HL-60/S4 treated with retinoic acid at 250 ng/mL for 4 days and 3 days (cell line): ENCODE data around the gene CDK15.

Source experiments
- in situ Hi-C: fragments of 300-500 bp; cut with MboI; formaldehyde crosslinking; loops from 2 replicates; pipeline ENCODE4 v1.7.0; 2022; ENCODE audit warnings: low sequenced_read_pairs

The CDK15 gene

DNA sequence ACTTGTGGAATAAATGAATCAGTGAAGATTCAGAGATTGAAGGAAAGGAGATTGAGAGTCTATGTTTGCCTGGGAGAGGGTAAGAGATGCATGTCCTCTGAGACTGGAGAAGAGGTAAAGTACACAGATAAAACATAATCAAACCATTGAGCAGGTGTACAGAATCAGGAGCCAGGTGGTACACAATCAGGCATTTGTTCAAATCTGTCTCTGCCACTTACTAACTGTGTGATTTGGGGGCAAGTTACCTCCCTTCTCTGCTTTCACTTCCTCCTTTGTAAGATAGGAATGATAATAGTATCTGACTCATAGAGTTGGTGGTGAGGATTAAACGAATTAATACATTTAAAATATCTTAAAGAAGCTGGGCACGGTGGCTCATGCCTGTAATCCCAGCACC is 94.0 kb downstream of the CDK15 start:
- in situ Hi-C loops, result no loop called here

DNA sequence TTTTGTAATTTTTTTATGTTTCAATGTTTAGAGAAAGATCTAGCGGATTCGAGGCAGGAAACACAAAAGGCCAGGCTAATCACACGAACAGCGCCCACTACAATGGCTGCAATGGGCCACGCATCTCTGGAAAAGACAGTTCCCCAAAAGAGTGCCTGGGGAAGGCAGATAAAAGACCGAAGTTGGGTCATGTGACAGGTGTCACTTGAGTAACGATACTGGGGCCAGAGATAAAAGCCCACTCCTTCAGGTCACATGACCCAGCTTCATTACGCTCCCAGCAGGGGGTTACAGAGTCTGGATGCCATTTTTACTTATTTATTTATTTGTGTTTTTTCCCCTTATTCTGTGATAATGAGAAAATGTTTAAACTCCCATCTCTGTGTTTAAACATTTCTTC is 95.4 kb downstream of the CDK15 start:
- in situ Hi-C loops, result no loop called here

DNA sequence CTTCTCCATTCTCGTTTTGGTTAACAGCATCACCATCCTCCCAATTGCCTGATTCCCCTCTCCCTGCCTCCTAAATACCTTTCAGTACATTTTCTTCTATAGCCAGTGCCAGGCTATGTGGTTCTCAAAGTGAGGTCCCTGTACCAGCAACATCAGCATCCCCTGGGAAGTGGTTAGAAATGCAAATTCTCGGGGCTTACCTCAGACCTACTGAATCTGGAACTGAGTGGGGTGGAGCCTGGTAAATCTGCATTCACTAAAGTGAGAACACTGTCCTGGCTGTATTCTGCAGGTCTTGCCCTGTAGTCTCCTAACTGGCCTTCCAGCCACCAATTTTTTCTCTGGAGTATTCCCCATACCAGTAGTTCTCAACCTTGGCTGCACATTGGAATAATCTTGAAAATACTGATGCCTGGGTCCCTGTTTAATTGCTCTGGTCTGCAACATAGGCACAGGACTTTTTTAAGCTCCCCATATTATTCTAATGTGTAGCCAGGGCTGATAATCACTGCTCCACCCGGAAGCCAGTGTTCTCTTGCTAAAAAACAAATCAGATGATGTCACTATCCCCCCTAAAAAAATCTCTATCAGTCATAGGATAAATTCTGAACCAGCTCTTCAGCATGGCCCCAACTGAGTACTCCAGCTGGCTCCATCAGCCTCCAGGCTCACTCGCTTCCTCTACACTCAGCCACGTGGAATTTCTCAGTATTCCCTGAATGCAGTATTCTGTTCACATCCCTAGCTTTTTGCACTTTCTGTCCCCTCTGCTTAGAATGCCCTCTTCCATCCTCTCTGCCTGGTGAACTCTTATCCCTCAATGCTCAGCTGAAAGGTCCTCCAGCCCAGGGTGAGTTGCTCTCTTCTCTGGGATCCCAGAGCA is 98.4 kb downstream of the CDK15 start:
- in situ Hi-C loops, result no loop called here

DNA sequence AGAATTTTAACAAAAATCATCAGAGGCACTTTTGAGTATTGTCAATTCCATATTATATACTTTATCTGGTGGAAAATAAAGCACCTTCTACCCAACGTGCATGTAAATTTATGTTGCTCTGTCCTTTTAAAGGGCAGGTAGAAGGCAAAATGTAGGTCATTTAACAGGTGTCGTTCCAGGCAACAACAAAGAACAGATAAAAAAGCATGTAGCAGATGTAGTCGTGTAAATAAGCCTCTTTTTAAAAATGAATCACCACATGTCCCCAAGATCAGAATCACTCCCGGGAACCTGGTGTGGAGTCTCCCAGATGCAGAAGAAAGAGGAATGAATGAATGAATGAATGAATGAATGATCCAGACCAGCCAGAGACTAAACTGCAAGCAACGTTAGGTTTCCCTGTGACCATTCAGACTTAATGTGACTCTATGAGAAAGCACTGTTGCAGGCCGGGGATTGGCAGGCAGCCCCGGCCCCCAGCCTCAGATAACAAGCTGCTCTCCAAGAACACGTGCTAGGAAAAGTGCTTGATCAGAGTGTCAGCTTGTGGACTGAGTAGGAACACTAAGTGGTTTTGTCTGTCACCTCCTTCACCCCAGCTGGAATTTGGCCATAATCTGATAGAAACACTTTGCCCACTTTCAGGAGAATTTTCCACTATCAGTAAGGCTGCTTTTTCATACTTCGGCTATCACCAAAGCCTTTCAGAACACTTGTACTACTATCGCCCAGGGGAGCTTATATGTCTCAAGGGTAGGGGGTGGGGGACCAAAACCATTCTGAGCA is 100.6 kb downstream of the CDK15 start:
- in situ Hi-C loops, result no loop called here

DNA sequence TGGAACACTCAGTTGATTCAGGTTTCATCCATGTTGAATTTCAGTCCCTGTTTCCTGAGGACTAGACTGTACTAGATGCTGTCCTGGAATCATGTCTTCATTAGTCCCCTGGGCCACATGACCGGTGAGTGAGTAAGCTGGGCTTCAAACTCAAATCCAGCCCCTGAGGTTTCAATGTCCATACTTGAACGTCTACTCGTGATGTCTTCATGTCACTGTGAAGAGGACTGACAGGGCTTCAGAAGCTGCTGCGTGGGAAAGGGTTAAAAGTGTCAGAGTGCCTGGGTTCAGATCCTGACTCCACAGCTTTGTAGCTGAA is 101.2 kb downstream of the CDK15 start:
- in situ Hi-C loops, result no loop called here

DNA sequence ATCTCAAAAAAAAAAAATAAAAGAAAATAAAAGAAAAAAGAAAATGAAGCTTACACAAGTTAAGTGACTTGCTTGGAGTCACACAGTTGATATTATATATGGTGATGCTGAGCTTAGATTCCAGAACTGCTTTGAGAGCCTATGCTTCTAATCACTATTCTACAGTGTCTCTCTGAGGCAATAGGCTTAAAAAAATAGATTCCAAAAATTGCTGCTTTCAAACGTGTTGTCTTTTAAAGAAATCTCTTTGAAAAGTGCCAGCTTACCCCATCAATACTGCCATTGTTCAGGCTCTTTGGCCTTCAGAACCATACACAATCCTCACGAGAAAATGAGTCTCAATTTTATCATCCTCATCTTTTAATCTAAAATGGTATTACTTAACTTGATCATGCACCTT is 102.6 kb downstream of the CDK15 start:
- in situ Hi-C loops, result no loop called here

DNA sequence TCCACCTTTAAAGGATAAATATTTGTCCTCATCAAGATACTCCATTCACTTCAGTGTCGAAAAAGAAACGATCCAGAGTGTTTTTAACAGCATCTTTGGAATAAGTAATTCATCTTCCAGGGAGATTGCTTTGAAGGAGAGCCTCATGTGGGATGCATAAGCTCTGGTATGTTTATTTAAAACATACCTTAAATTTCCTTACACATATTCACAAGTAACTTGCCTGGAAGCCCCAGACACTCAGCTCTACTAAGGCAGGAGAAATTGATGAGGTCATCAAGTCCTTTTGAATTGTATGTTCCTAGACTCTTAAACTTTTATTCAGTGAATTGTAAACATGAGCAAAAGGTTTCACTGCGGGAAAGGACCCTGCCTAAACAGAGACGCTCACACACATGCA is 103.0 kb downstream of the CDK15 start:
- in situ Hi-C loops, result no loop called here

DNA sequence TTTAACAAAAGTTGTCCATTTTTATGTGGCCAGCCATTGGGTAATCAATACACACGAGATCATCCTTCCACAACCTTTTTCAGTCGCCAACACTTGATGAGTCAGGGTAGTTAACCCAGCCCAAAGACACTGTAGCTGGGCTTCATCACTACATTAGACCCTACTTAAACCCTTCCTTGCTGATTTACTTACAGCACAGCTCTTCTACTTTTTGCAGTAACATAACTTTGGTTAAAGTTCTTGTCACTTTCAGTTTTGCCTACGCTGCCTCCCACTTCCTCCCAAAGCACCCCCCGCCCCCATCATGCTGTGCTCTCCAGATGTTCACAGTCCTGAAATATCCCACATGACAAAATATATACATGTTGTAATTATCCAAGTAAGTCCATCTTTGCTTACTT is 103.6 kb downstream of the CDK15 start:
- in situ Hi-C loops, result no loop called here

DNA sequence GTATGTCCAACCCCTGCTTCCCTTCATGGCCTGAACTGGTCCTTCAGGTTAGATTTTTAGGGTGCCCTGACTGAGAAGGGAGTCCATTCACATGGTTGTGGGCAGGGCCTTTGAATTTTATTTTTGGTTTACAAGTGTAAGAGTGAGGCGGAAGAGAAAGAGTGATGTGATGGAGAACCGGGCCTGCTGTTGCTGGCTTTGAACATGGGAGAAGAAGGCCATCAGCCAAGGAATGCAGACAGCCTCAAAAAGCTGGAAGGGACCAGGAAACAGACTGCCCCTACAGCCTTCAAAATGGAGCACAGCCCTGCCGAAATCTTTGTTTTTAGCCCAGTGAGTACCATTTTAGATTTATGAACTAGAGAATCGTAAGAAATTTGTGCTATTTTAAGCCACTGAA is 105.0 kb downstream of the CDK15 start:
- in situ Hi-C loops, result no loop called here

DNA sequence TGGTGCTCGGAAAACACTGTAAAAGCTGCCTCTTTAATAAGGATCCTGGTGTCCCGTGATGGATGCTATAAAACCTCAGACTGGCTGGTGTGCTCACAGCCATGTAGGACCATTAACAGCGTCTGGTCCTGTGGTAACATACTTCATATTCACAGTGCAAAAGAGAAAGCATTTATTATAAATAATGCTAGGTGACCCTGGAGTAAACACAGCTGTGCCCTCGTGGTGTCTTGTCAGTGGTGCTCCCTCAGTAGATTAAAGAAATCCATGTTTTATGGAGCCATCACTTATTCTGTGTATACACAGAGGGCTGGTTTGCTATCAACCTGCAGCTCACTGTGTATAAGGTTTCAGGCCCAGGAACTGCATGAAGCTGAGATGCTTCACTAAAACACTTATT is 106.9 kb downstream of the CDK15 start:
- in situ Hi-C loops, result no loop called here

DNA sequence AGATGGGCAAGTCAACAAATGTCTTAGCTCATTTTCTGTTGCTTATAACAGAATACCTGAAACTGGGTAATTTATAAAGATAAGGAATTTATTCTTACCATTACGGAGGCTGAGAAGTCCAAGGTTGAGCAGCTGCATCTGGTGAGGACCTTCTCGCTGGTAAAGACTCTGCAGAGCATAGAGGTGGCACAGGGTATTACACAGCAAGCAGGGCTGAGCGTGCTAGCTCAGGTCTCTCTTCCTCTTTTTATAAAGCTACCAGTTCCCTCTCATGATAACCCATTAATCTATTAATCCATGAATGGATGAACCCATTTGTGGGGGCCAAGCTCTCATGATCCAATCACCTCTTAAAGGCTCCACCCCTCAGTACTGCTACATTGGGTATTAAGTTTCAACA is 109.1 kb downstream of the CDK15 start:
- in situ Hi-C loops, result no loop called here

DNA sequence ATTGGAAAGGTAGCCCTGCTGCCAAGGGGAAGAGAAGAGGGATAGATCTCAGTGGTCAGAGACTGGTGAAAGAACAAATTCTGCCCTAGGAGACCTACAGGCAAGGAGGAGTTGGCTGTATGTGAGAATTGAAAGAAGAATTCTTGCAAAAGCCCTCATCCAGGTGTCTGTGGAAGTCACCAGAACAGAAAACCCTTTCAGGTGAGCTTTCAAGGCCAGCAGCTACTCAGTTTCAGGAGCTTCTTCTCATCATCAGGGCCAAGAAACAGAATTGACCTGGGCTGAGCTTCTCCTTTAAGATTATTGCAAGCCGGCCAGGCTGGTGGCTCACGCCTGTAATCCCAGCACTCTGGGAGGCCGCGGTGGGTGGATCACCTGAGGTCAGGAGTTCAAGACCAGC is 110.2 kb downstream of the CDK15 start:
- in situ Hi-C loops, result no loop called here

DNA sequence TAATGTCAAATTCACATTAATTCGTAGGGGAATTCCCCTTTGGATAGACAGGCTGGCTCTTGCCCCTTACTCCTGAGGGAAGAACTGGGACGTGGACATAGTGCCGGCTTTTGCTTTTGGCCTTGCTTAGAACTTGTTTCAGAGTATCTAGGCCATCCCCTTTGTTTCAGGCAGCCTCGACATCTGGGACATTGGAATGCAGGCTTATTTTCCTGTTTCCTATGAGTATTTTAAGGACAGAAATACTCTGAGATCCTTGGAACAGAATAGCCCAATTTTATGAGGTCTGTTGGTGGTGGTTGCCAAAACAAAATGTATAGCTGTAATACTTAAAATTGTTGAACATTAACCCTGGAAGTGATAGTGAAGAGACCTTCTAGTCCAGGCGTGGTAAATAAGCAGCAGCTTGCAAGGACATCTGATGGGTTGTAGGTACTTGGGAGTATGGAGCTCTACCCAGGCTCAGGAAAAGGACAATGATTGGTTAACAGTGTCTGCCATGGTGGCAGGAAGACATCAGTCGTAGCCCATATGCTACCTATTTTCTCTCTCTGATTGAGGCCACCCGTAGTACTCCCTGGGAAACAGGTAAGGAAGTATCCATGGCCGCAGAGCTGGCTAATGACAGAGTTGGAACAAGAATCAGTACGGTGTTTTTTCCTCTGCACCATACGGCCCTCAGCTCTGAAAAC is 112.4 kb downstream of the CDK15 start:
- in situ Hi-C loops, result no loop called here

DNA sequence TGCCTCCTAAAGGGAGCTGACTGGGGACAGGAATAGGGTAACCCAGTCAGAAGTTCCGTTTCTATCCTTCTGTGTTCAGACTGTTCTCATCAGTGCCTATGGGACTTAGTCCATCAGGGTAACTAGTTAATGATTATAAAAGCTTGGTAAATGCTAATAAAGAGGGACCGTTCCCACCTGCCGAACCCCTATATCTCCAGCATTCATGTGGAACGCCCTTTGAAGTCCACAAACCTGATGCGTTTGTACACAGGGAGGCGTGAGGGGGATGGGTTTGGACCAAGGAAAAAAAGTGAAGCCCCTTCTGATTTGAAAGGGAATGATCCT is 112.9 kb downstream of the CDK15 start:
- in situ Hi-C loops, result no loop called here

DNA sequence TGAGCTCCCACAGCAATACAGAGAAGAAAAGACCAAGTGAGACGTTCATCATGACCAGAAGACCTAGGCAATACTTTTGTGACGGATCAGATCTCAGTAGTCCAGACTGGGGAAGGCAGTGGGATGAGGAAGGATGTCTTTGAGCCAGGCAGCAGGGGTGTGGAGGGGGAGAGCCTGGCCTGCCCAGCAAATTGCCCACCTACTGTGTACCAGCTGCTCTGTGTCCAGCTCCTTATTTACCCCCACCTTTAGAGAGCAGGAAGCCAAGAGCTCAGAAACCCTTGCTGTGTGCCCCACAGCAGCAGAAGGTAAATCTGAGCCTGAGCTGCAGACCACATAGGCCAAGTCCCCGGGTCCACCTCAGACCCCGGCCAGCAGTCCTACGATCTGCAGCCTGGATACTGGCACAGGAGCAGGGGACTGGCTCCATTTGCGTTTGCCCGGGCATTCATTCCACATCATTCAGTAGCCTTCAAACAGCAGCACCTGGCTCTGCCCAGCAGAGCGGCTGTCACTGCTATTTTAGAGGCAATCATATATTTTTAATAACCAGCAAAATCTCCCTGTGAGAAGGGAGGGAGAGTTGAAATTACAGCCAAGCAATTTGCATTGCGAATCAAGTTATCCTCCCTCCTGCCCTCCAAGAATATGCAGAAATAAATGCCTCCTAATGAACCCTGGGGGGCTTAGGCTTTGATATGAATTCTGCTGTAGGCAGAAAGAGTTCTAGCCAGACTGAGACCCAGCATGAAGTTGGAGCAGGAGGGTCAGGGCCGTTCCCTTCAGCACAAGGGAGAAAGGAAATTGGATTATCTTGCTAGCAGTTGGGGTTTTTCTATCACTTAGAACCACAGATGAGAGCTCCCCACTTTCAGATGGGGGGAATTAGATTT is 117.3 kb downstream of the CDK15 start:
- in situ Hi-C loops, result no loop called here

DNA sequence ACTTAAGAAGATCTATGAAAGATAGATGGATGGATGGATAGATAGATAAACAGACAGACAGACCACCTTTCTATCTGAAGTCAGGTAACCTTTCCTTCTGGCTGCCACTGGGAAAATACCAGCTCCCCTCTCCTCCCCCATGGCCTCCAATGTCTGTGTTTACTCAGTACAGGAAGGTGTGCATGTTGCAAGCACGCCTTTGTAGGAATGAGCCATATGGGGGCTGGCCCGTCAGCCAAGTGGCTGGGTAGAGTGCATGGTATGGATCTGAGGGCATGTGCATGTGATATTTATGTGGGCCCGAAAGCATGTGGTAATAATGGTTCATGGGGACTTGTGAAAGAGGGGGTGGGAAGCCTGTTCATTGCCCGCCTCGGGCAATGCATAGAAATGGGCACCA is 118.1 kb downstream of the CDK15 start:
- in situ Hi-C loops, result no loop called here

DNA sequence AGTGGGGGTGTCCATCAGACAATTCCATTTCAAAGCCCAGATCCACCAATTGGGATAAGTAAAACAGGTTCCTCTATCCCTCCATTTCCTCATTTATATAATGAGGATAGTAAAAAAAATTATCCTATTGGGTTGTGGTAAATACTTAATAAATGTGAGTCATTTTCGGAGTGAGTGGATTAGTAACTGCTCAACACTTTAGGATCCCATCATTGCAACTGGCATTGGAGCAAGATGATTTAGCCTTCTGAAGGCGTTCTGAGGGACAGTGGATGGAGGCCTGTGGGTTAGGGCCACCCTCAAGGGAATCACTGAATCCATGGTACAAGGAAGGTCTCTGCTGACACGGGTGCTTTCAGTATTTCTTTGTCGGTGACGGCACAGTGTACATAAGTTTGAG is 118.7 kb downstream of the CDK15 start:
- in situ Hi-C loops, result no loop called here

DNA sequence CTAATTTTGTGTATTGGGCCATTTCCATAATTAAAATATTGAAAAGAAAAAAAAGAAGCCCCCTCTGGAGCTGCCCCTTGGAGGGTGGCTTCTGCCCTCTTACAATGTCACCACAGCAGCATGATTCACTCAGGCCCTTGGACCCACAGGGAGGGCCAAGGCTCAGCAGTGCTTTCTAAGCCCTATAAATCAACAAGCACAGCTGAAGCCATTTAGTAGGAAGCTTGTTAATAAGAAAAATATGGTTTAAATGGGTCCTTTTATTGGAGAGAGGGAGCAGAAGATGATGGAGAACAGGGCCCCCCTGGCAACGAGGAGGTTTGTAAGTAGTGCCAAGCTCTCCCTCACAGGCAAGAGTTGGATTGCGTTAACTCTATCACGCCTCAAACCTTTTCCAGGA is 119.7 kb downstream of the CDK15 start:
- in situ Hi-C loops, result no loop called here

DNA sequence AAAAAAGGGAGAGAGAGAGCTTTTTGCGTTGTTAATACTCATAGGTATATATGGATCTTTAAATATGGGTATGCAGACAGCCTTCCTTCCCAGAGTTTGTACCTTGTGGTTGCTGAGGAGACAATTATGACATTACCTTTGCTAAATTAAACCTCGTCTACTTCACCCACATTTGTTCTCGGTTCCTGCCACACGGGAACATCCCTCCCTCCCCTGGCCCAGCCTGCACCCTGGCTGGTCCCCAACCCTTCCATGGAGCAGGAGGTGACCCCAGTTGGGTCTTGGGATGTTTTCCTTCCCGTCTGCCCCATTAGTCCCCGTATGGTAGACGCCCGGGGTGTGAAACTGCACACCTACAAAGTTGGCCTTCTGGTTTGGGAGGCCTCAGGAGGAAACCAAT is 122.0 kb downstream of the CDK15 start:
- in situ Hi-C loops, result no loop called here

DNA sequence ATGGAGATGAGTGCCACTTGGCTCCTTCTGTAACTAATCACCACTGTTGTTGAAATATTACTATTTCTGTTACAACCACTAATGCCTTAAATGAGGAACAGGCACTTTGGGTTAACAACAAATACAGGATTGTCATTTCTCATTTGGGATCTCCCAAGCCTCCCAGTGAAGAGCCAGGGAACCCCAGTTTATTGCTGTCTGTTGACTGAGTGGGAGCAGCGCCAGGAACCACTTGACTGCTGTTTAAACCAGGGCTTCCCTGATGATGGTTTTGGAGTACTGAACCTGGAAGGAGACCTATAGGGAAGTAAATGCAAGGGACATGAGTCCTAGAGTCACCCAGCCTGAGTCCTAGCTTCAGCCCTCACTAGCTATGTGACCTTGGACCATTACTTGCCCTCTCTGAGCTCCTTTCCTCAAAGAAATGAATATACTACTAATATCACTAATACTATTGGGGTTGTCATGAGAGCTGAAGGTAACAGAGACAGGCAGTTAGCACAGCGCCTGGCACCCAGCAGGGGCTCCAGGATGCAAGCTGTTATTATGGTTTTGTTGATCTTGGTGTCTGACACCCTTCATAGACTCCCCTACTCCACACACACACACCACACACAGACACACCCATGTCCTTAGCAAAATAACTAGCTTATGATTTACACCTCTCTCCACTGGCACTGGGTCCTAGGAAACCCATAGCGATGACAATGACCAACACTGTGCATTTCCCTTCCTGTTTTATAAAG is 123.1 kb downstream of the CDK15 start:
- in situ Hi-C loops, result no loop called here
